H1 (cell line): Measurements from ENCODE around the gene UHRF1. TPM values are rescaled to one million over a fixed set of nuclear protein-coding genes. Genes with fewer than 3 reads are reported as not detected.

ENCODE experiments used
- CHD1 ChIP-seq: IDR thresholded peaks from 2 replicates; pipeline ENCODE4 v1.6.1; 2012; ENCODE audit warnings: low read depth, low read length, improper control_type of control experiment
- HDAC2 ChIP-seq, 2 experiments: fragments of 300-600 bp in 1 of 2; sonication (generic) in 1 of 2; IDR thresholded peaks; 2 replicates each; pipeline ENCODE4 v1.6.1; 2011 to 2012; ENCODE audit warnings: low read depth in 2 of 2, low read length in 2 of 2, mild to moderate bottlenecking in 2 of 2, moderate library complexity in 2 of 2, borderline replicate concordance in 1 of 2, inconsistent platforms in 1 of 2
- PHF8 ChIP-seq: fragments of 200-600 bp; sonication (generic); conservative IDR thresholded peaks from 2 replicates; pipeline ENCODE4 v1.7.1; 2012; ENCODE audit warnings: low read depth, mild to moderate bottlenecking, inconsistent platforms, low read length, moderate library complexity
- SIX5 ChIP-seq: IDR thresholded peaks from 2 replicates; pipeline ENCODE4 v1.6.1; 2011; ENCODE audit warnings: mild to moderate bottlenecking, low read depth, low read length
- SUZ12 ChIP-seq: fragments of 200-600 bp; sonication (generic); IDR thresholded peaks from 2 replicates; pipeline ENCODE4 v1.6.1; 2012; ENCODE audit warnings: mild to moderate bottlenecking, inconsistent platforms, low read length, moderate library complexity, mixed read lengths
- polyA plus RNA-seq, 7 experiments: library from polyadenylated mRNA; depleted of rRNA in 3 of 7; stranded (reverse) in 5 of 7; unstranded in 2 of 7; fragments of >200 nt in 5 of 7; fragments of 200-250 nt in 2 of 7; gene quantifications; 1 replicate in 5 of 7; 2 replicates in 1 of 7; 4 replicates in 1 of 7; pipeline versions ENCODE4 v1.2.1 to v1.2.3, GENCODE V29; 2011 to 2013; ENCODE audit warnings: missing spikeins in 2 of 7, mixed read lengths in 2 of 7
- total RNA-seq: library from RNA; stranded (reverse); fragmentation: NEBNext Ultra II Directional; extraction: Animal tissue kit (Norgen Biotek cat#: 25700); gene quantifications from 2 replicates; pipeline ENCODE4 v1.2.1, GENCODE V29; 2021

UHRF1 gene
- total and polyA plus RNA-seq, 2 of the 8 experiments (the other 6 are each of a cell fraction or from before 2014, with no cell fraction given), result 14.7 to 65.8 TPM

- TF ChIP-seq SUZ12, result no peak
- TF ChIP-seq HDAC2 (IDR thresholded peaks at IDR 0.05; ENCODE audit: borderline replicate concordance in 1 of 2, low read depth in 2 of 2, low read length in 2 of 2), result no peak
- no peak for TF ChIP-seq CHD1
- TF ChIP-seq PHF8, result no peak
- no peak for TF ChIP-seq SIX5
These were observed 4.9 kb downstream of the UHRF1 start (continued) for GRCh38 chr19:4913996-4914735.
